SJCRH30 (cell line): ENCODE measurements around the gene CHRNA4. TPM values are rescaled to one million over a fixed set of nuclear protein-coding genes. Genes with fewer than 3 reads are reported as not detected.

Experiments used
- DNase-seq, 2 experiments: peaks; one replicate each; pipeline ENCODE4 v3.0.0-alpha.2; 2015 to 2020
- H3K27ac ChIP-seq: fragments of 250-450 bp; sonication (Bioruptor Pico); 2 replicates; pipeline ENCODE4 v1.5.1; 2020; ENCODE audit warnings: mild to moderate bottlenecking, moderate library complexity
- H3K27me3 ChIP-seq: fragments of 250-450 bp; sonication (Bioruptor Pico); 2 replicates; pipeline ENCODE4 v1.5.1; 2020; ENCODE audit warnings: mild to moderate bottlenecking, moderate library complexity
- H3K36me3 ChIP-seq: fragments of 250-450 bp; sonication (Bioruptor Pico); 2 replicates; pipeline ENCODE4 v1.5.1; 2020; ENCODE audit warnings: mild to moderate bottlenecking, moderate library complexity
- H3K4me1 ChIP-seq: fragments of 250-450 bp; sonication (Bioruptor Pico); 2 replicates; pipeline ENCODE4 v1.5.1; 2020; ENCODE audit warnings: mild to moderate bottlenecking, moderate library complexity
- H3K4me3 ChIP-seq: fragments of 250-450 bp; sonication (Bioruptor Pico); 2 replicates; pipeline ENCODE4 v1.5.1; 2020; ENCODE audit warnings: mild to moderate bottlenecking, moderate library complexity
- H3K9me3 ChIP-seq: fragments of 250-450 bp; sonication (Bioruptor Pico); replicated peaks from 2 replicates; pipeline ENCODE4 v1.5.1; 2020; ENCODE audit warnings: mild to moderate bottlenecking, moderate library complexity
- total RNA-seq: library from RNA; depleted of rRNA; stranded (reverse); fragments of >200 nt; shearing (Covaris generic); gene quantifications from 2 replicates; pipeline ENCODE4 v1.2.3, GENCODE V29; 2014; rRNA removed

CHRNA4 gene
- total RNA-seq, 1 experiment from 2014 or later: 0.06 TPM

DNA sequence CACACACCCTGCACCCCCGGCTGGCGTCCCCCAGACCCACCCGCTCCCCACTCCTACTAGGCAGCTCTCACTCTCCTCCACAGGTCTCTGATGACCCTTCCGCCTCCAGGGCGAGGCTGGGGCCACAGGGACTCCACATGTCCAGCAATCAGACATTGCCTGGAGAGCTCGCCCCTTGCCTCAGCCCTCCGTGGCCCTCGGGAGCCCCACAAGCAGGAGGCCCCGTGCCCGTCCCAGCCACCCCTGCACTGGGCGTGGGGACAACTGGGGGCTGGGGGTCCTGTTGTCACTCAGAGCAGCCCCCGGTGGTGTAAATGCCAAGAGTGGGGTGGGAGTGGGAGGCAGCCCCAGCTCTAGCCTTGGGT is 66.6 kb downstream of the CHRNA4 start:
- Histone ChIP-seq H3K4me1 (no peaks in the 10 kb centered on the region), H3K4me3 (no peak overlapping the region), H3K36me3 (no peaks in the 10 kb centered on the region; the same call in 1 of the 2 replicates), H3K9me3 (no peaks in the 10 kb centered on the region), H3K27ac (no peak overlapping the region), H3K27me3 (peaks cover 7% of the 10 kb centered on the region)
- no peak for DNase-seq

DNA sequence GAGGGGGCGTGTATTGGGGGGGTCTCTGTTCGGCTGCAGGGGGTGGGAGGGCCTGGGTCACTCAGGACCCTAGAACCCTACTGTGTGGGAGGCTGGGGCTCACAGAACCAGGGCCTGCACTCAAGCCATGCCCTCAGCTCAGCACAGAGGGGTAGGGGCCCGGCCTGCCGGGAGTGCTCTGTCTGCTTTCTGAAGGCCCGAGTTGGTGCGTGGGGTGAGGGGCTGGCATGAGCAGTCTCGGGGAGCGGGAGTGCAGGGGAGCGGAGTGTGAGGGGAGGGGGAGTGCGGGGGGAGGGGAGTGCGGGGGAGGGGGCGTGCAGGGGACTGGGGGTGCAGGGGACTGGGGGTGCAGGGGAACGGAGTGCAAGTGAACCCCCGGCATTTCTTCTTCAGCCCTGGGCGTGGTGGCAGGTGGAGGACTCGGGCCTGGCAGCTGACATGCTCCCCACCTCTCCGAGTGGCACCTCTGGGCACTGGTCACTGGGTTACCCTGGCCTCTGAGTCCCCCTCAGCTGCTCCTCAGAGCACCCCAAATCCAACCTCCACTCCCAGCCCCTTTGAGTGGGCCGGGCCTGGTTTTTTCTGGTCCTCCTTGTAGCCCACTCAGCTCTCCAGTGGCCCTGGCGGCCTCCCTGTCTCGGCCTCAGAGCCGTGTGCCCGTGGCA is 67.1 kb downstream of the CHRNA4 start:
- Histone ChIP-seq H3K4me1 (no peaks in the 10 kb centered on the region), H3K27me3 (peaks cover 7% of the 10 kb centered on the region)
- no peak for DNase-seq

DNA sequence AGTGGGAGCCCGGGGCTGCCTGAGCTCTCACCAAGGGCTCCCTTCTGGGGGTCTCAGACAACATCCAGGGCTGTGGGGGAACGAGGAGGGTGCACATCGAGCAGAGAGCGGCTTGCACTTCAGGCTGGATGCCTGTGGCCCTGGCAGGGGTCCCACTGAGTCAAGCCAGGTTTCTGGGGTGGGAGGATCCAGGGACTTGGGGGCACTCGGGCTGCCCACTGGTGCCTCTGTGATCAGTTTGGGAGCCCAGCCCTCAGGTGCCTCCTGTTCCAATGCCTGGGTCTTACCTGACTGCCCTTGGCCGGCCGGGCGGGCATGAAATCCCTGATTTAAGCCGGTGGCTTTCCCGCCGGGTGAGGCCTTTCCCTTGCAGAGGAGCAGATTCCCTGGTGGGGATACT is 67.7 kb downstream of the CHRNA4 start:
- no peaks in the 10 kb centered on the region for H3K9me3 ChIP-seq
- H3K36me3 ChIP-seq: peaks cover 9% of the 10 kb centered on the region
- no peaks in the 10 kb centered on the region for H3K4me1 ChIP-seq
- no peak for DNase-seq
- no peak overlapping the region for H3K27ac ChIP-seq
- no peak overlapping the region for H3K4me3 ChIP-seq
- H3K27me3 ChIP-seq: peaks cover 7% of the 10 kb centered on the region

More for the DNA sequence above, 67.1 kb downstream of the CHRNA4 start:
- Histone ChIP-seq H3K27ac (no peak overlapping the region), H3K36me3 (peaks cover 3% of the 10 kb centered on the region), H3K9me3 (no peaks in the 10 kb centered on the region), H3K4me3 (no peak overlapping the region)

Other genes with a start within 250 kb of the CHRNA4 start
- gene YTHDF1, start 145.2 kb downstream of the CHRNA4 start, total RNA-seq: 83.2 and 84.4 TPM in 2 replicates
- 0.10 TPM in 1 of 2 replicates, not detected in the other for gene BIRC7, start 125.4 kb downstream of the CHRNA4 start, total RNA-seq
- 15.5 and 16.4 TPM in 2 replicates for gene NKAIN4, start 106.9 kb downstream of the CHRNA4 start, total RNA-seq
- gene ARFGAP1, start 88.5 kb downstream of the CHRNA4 start, total RNA-seq: 72.5 and 96.8 TPM in 2 replicates
- 0.18 TPM in 1 of 2 replicates, not detected in the other for gene COL20A1, start 68.2 kb downstream of the CHRNA4 start, total RNA-seq
- not detected in 2 replicates for gene KCNQ2, start 111.3 kb upstream of the CHRNA4 start, total RNA-seq
- gene EEF1A2, start 137.7 kb upstream of the CHRNA4 start, total RNA-seq: 0.76 and 1.4 TPM in 2 replicates
- gene PPDPF, start 159.4 kb upstream of the CHRNA4 start, total RNA-seq: 149 and 171 TPM in 2 replicates
- gene PTK6, start 176.0 kb upstream of the CHRNA4 start, total RNA-seq: 1.4 TPM in 2 replicates
- gene SRMS, start 186.4 kb upstream of the CHRNA4 start, total RNA-seq: not detected in 2 replicates
- 0.02 and 0.20 TPM in 2 replicates for gene FNDC11, start 192.8 kb upstream of the CHRNA4 start, total RNA-seq
- gene HELZ2, start 212.9 kb upstream of the CHRNA4 start, total RNA-seq: 4.6 and 5.7 TPM in 2 replicates